Tibial nerve (tissue), 4 donors: Measurements from ENCODE around the gene WFIKKN2. TPM values are rescaled to one million over a fixed set of nuclear protein-coding genes. Genes with fewer than 3 reads are reported as not detected.
"Not testable (repeated sequence)": the region's sequence is repeated elsewhere in the genome, so short reads cannot be mapped to it uniquely, and the experiment has no call there.

Experiments
- DNase-seq, 2 donors: peaks; one replicate each; pipeline ENCODE4 v3.0.0-alpha.2; 2019; ENCODE audit warnings: low spot score in 2 of 2
- H3K27ac ChIP-seq, 4 donors: fragments of 200-600 bp; sonication (generic) in 3 of 4; one replicate each; pipeline ENCODE4 v1.5.1; 2017 to 2019; ENCODE audit warnings: mild to moderate bottlenecking in 1 of 4
- H3K27me3 ChIP-seq, 2 donors: fragments of 200-600 bp; sonication (generic) in 1 of 2; one replicate each; pipeline versions ENCODE4 v1.5.1 to v1.6.0; 2017 to 2019
- H3K36me3 ChIP-seq, 3 donors: fragments of 200-600 bp; sonication (generic); one replicate each; pipeline ENCODE4 v1.5.1; 2018 to 2019
- H3K4me1 ChIP-seq, 4 donors: fragments of 200-600 bp; sonication (generic) in 3 of 4; one replicate each; pipeline ENCODE4 v1.5.1; 2017 to 2019
- H3K4me3 ChIP-seq, 4 donors: fragments of 200-600 bp; sonication (generic) in 3 of 4; one replicate each; pipeline ENCODE4 v1.5.1; 2017 to 2019; ENCODE audit warnings: mild to moderate bottlenecking in 1 of 4, moderate library complexity in 1 of 4
- H3K9me3 ChIP-seq, 4 donors: fragments of 200-600 bp; sonication (generic) in 3 of 4; one replicate each; pipeline ENCODE4 v1.5.1; 2017 to 2019
- CTCF ChIP-seq, 5 experiments: fragments of 200-600 bp in 3 of 5; fragments of 450-650 bp in 2 of 5; sonication (generic) in 3 of 5; IDR thresholded peaks; one replicate each; pipeline ENCODE4 v1.5.1; 2016 to 2019; ENCODE audit warnings: antibody characterized with exemption in 5 of 5, mild to moderate bottlenecking in 3 of 5, moderate library complexity in 2 of 5
- EP300 ChIP-seq, 2 donors: sonication (generic); formaldehyde crosslinking; IDR thresholded peaks; one replicate each; pipeline ENCODE4 v1.6.1; 2017; ENCODE audit warnings: antibody characterized with exemption in 2 of 2, mild to moderate bottlenecking in 1 of 2
- POLR2A ChIP-seq, 2 donors: fragments of 450-650 bp; IDR thresholded peaks; one replicate each; pipeline ENCODE4 v1.6.1; 2017; ENCODE audit warnings: antibody characterized with exemption in 2 of 2, mild to moderate bottlenecking in 2 of 2, moderate library complexity in 2 of 2
- WGBS, 2 donors: methylation state at CpG; one replicate each; pipeline ENCODE4 v1.1.5; 2018; 5-methylcytosine and 5-hydroxymethylcytosine counted together
- total RNA-seq, 4 donors: library from RNA; depleted of rRNA; stranded (reverse); fragments of >200 nt; gene quantifications; one replicate each; pipeline ENCODE4 v1.1.0, GENCODE V29; 2016

WFIKKN2 gene
- total RNA-seq, 4 donors from 2014 or later, result 1.0 to 2.2 (median 1.2) TPM; not detected in 1

- H3K27me3 ChIP-seq, result no peaks in the 10 kb centered on the region
- H3K9me3 ChIP-seq, result no peaks in the 10 kb centered on the region
- WGBS, 2 donors, result 85 to 95% methylated on average over 12 of the region's 12 CpGs
- H3K36me3 ChIP-seq, result no peaks in the 10 kb centered on the region
- H3K4me1 ChIP-seq, result peaks cover 0 to 3% (median 0%) of the 10 kb centered on the region in 4 donors
- TF ChIP-seq CTCF (IDR thresholded peaks at IDR 0.05) (no peak), POLR2A (IDR thresholded peaks at IDR 0.05) (no peak), EP300 (IDR thresholded peaks at IDR 0.05) (no peak)
- H3K27ac ChIP-seq, result no peak overlapping the region
- no peak overlapping the region for H3K4me3 ChIP-seq
- no peak for DNase-seq
Measured at GRCh38 chr17:50800196-50800700, 35.1 kb upstream of the WFIKKN2 start.

- Histone ChIP-seq H3K9me3 (no peaks in the 10 kb centered on the region), H3K27ac (no peak overlapping the region), H3K4me3 (no peak overlapping the region), H3K27me3 (no peaks in the 10 kb centered on the region), H3K36me3 (no peaks in the 10 kb centered on the region), H3K4me1 (no peaks in the 10 kb centered on the region)
- no peak for DNase-seq
- WGBS, 2 donors, result 79 to 81% methylated on average over 12 of the region's 12 CpGs
- TF ChIP-seq CTCF (IDR thresholded peaks at IDR 0.05), result no peak
- no peak for TF ChIP-seq EP300 (IDR thresholded peaks at IDR 0.05)
- TF ChIP-seq POLR2A (IDR thresholded peaks at IDR 0.05), result no peak
Measured at GRCh38 chr17:50802609-50803571, 32.5 kb upstream of the WFIKKN2 start.

GRCh38 chr17:50803676-50804075 is 31.7 kb upstream of the WFIKKN2 start:
- Histone ChIP-seq H3K4me1 (no peaks in the 10 kb centered on the region), H3K27ac (no peak overlapping the region), H3K9me3 (no peaks in the 10 kb centered on the region), H3K4me3 (no peak overlapping the region), H3K36me3 (no peaks in the 10 kb centered on the region), H3K27me3 (no peaks in the 10 kb centered on the region)
- no peak for TF ChIP-seq CTCF (IDR thresholded peaks at IDR 0.05)
- no peak for TF ChIP-seq POLR2A (IDR thresholded peaks at IDR 0.05)
- TF ChIP-seq EP300 (IDR thresholded peaks at IDR 0.05), result no peak
- WGBS, 2 donors, result 75 to 77% methylated on average over 6 of the region's 6 CpGs
- no peak for DNase-seq

- not testable (repeated sequence) for H3K4me3 ChIP-seq, H3K36me3 ChIP-seq, H3K4me1 ChIP-seq, H3K27ac ChIP-seq, H3K27me3 ChIP-seq, H3K9me3 ChIP-seq, DNase-seq
- WGBS, 2 donors, result 95 to 98% methylated on average over 13 of the region's 13 CpGs
Measured at GRCh38 chr17:50804749-50805475, 30.5 kb upstream of the WFIKKN2 start.

- no peak overlapping the region for H3K4me3 ChIP-seq
- WGBS, 2 donors, result 71 to 79% methylated on average over 5 to 6 of the region's 6 CpGs
- TF ChIP-seq CTCF (IDR thresholded peaks at IDR 0.05), result no peak
- TF ChIP-seq EP300 (IDR thresholded peaks at IDR 0.05), result no peak
- no peak for TF ChIP-seq POLR2A (IDR thresholded peaks at IDR 0.05)
- H3K9me3 ChIP-seq, result no peaks in the 10 kb centered on the region
- no peaks in the 10 kb centered on the region for H3K36me3 ChIP-seq
- no peak overlapping the region for H3K27ac ChIP-seq
- H3K4me1 ChIP-seq, result no peaks in the 10 kb centered on the region
- no peak for DNase-seq
- H3K27me3 ChIP-seq, result no peaks in the 10 kb centered on the region
Measured at GRCh38 chr17:50805486-50805885, 29.9 kb upstream of the WFIKKN2 start.
